ENCODE data around the gene HLX. TPM values are rescaled to one million over a fixed set of nuclear protein-coding genes. Genes with fewer than 3 reads are reported as not detected.

Gene HLX
- total RNA-seq, 1 donor from 2014 or later, result 0.48 TPM

GRCh38 chr1:220882061-220882891 is 3.0 kb downstream of the HLX start:
- peak; percentile 59 for TF ChIP-seq CTCF (IDR thresholded peaks at IDR 0.05; ENCODE audit: unreplicated experiment)
- H3K36me3 Mint-ChIP-seq (ENCODE audit: insufficient read depth), result no peaks in the 10 kb centered on the region
- H3K4me3 Mint-ChIP-seq (ENCODE audit: low read depth), result no peak overlapping the region
- no peak for DNase-seq (ENCODE audit: low spot score, unreplicated experiment)
- H3K4me1 Mint-ChIP-seq (ENCODE audit: low read depth), result peaks cover 17% of the 10 kb centered on the region
- H3K27ac Mint-ChIP-seq, result no peak overlapping the region
- no peaks in the 10 kb centered on the region for H3K9me3 Mint-ChIP-seq (ENCODE audit: low read depth)
- H3K27me3 Mint-ChIP-seq, result peaks cover 95% of the 10 kb centered on the region

DNA sequence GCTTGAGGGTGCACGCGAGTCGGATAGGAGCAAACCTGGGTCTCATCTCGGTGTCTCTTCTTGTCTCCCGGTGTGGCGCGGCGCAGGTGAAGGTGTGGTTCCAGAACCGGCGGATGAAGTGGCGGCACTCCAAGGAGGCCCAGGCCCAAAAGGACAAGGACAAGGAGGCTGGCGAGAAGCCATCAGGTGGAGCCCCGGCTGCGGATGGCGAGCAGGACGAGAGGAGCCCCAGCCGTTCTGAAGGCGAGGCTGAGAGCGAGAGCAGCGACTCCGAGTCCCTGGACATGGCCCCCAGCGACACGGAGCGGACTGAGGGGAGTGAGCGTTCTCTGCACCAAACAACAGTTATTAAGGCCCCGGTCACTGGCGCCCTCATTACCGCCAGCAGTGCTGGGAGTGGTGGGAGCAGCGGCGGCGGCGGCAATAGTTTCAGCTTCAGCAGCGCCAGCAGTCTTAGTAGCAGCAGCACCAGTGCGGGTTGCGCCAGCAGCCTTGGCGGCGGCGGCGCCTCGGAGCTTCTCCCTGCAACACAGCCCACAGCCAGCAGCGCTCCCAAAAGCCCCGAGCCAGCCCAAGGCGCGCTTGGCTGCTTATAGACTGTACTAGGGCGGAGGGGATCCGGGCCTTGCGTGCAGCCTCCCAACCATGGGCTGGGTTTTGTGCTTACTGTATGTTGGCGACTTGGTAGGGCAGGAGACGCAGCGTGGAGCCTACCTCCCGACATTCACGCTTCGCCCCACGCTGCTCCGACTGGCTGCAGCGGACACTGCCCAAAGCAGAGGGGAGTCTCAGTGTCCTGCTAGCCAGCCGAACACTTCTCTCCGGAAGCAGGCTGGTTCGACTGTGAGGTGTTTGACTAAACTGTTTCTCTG is 5.1 kb downstream of the HLX start:
- peaks cover 95% of the 10 kb centered on the region for H3K27me3 Mint-ChIP-seq
- H3K27ac Mint-ChIP-seq, result no peak overlapping the region
- H3K9me3 Mint-ChIP-seq (ENCODE audit: low read depth), result no peaks in the 10 kb centered on the region
- TF ChIP-seq CTCF (IDR thresholded peaks at IDR 0.05; ENCODE audit: unreplicated experiment), result peak; percentile 25
- no peak for DNase-seq (ENCODE audit: low spot score, unreplicated experiment)
- H3K4me1 Mint-ChIP-seq (ENCODE audit: low read depth), result peaks cover 14% of the 10 kb centered on the region
- H3K4me3 Mint-ChIP-seq (ENCODE audit: low read depth), result no peak overlapping the region
- H3K36me3 Mint-ChIP-seq (ENCODE audit: insufficient read depth), result no peaks in the 10 kb centered on the region

DNA sequence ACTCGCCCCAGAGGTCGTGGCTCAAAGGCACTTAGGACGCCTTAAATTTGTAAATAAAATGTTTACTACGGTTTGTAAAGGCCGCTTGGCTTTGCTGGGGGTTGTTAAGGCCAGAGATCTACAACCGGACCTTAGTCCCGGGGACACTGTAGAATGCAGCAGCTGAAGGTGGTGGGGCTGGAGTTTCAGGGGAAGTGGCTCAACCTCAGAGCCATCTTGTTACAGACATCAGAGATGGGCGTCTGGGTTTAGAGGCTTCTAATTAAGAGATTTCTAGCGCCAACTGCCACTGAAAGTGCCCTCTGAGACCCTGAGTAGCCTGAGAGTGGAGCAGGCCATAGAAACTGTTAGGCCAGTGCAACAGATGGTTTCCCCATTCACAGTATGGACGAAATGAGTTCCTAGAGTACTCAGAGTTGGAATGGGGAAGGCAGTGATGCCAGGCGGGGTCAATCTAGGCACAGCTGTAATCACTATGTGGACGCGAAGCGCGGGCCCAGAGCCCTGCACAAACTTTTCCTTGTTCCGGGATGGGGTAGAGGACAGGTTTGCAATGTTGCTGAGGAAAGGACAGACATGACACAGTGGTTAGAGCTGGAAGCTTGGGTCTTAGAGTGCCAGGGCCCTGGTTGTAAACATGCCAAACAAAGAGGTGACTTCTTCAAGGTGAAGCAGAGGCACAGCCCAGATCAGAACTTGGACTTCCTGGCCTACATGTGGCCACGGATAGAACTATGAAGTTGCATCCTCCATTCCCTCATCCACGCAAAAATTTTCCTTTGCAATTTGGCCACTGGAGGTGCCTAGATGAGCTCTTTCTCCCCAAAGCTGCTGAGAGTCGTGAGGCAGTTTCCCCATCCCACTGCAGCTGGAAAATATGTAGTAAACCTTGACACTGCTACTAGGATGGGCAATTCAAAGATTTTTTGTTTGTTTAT is 6.0 kb downstream of the HLX start:
- no peak overlapping the region for H3K4me3 Mint-ChIP-seq (ENCODE audit: low read depth)
- no peak for TF ChIP-seq CTCF (IDR thresholded peaks at IDR 0.05; ENCODE audit: unreplicated experiment)
- peaks cover 100% of the 10 kb centered on the region for H3K27me3 Mint-ChIP-seq
- DNase-seq (ENCODE audit: low spot score, unreplicated experiment), result no peak
- no peaks in the 10 kb centered on the region for H3K36me3 Mint-ChIP-seq (ENCODE audit: insufficient read depth)
- H3K27ac Mint-ChIP-seq, result no peak overlapping the region
- no peaks in the 10 kb centered on the region for H3K9me3 Mint-ChIP-seq (ENCODE audit: low read depth)
- peaks cover 14% of the 10 kb centered on the region for H3K4me1 Mint-ChIP-seq (ENCODE audit: low read depth)

- peaks cover 100% of the 10 kb centered on the region for H3K27me3 Mint-ChIP-seq
- no peaks in the 10 kb centered on the region for H3K36me3 Mint-ChIP-seq (ENCODE audit: insufficient read depth)
- peaks cover 14% of the 10 kb centered on the region for H3K4me1 Mint-ChIP-seq (ENCODE audit: low read depth)
Measured at GRCh38 chr1:220885971-220886370, 6.7 kb downstream of the HLX start.

More at GRCh38 chr1:220885971-220886370, 6.7 kb downstream of the HLX start:
- Mint-ChIP-seq H3K27ac (no peak overlapping the region), H3K4me3 (ENCODE audit: low read depth) (no peak overlapping the region), H3K9me3 (ENCODE audit: low read depth) (no peaks in the 10 kb centered on the region)
- DNase-seq (ENCODE audit: low spot score, unreplicated experiment), result no peak
- TF ChIP-seq CTCF (IDR thresholded peaks at IDR 0.05; ENCODE audit: unreplicated experiment), result no peak

Data from progenitor cell of endocrine pancreas (in vitro differentiated cells).